Measurements from ENCODE around the gene NME5. TPM values are rescaled to one million over a fixed set of nuclear protein-coding genes. Genes with fewer than 3 reads are reported as not detected.

Gene NME5
- total RNA-seq, 1 donor = 2.2 TPM

GRCh38 chr5:138140268-138140667, 1.0 kb upstream of the NME5 start:
- no peak overlapping the region for H3K4me3 ChIP-seq (ENCODE audit: low read depth, low read length)
- no peak for DNase-seq (ENCODE audit: low read depth)
- no peak for TF ChIP-seq CTCF (IDR thresholded peaks at IDR 0.05; ENCODE audit: insufficient read depth, low read depth, low read length)

GRCh38 chr5:138139781-138140090, 508 bp upstream of the NME5 start:
- no peak for DNase-seq (ENCODE audit: low read depth)
- H3K4me3 ChIP-seq (ENCODE audit: low read depth, low read length) = no peak overlapping the region
- no peak for TF ChIP-seq CTCF (IDR thresholded peaks at IDR 0.05; ENCODE audit: insufficient read depth, low read depth, low read length)

- TF ChIP-seq CTCF (IDR thresholded peaks at IDR 0.05; ENCODE audit: insufficient read depth, low read depth, low read length) = no peak
- DNase-seq (ENCODE audit: low read depth) = no peak
- H3K4me3 ChIP-seq (ENCODE audit: low read depth, low read length) = no peak overlapping the region
These were observed 6.7 kb downstream of the NME5 start for GRCh38 chr5:138132543-138132942.

GRCh38 chr5:138129347-138129746, 9.9 kb downstream of the NME5 start:
- TF ChIP-seq CTCF (IDR thresholded peaks at IDR 0.05; ENCODE audit: insufficient read depth, low read depth, low read length) = no peak
- DNase-seq (ENCODE audit: low read depth) = no peak
- H3K4me3 ChIP-seq (ENCODE audit: low read depth, low read length) = no peak overlapping the region

GRCh38 chr5:138128334-138128733, 10.9 kb downstream of the NME5 start:
- no peak for DNase-seq (ENCODE audit: low read depth)
- TF ChIP-seq CTCF (IDR thresholded peaks at IDR 0.05; ENCODE audit: insufficient read depth, low read depth, low read length) = no peak
- no peak overlapping the region for H3K4me3 ChIP-seq (ENCODE audit: low read depth, low read length)

GRCh38 chr5:138115254-138115653, 24.0 kb downstream of the NME5 start:
- no peak overlapping the region for H3K4me3 ChIP-seq (ENCODE audit: low read depth, low read length)
- DNase-seq (ENCODE audit: low read depth) = no peak
- TF ChIP-seq CTCF (IDR thresholded peaks at IDR 0.05; ENCODE audit: insufficient read depth, low read depth, low read length) = no peak

GRCh38 chr5:138111937-138112336, 27.3 kb downstream of the NME5 start:
- TF ChIP-seq CTCF (IDR thresholded peaks at IDR 0.05; ENCODE audit: insufficient read depth, low read depth, low read length) = no peak
- H3K4me3 ChIP-seq (ENCODE audit: low read depth, low read length) = no peak overlapping the region
- DNase-seq (ENCODE audit: low read depth) = no peak

Measured in fibroblast of villous mesenchyme (primary cell).